Esophagus muscularis mucosa (tissue), 4 donors: ENCODE results near the gene CDC42EP3. TPM values are rescaled to one million over a fixed set of nuclear protein-coding genes. Genes with fewer than 3 reads are reported as not detected.

Source experiments
- DNase-seq: peaks from one replicate; pipeline ENCODE4 v3.0.0-alpha.2; 2017; ENCODE audit errors: extremely low spot score
- H3K27ac ChIP-seq, 4 donors: fragments of 200-600 bp; sonication (generic); replicated peaks in 1 of 4; 1 replicate in 3 of 4; 2 replicates in 1 of 4; pipeline ENCODE4 v1.5.1; 2016 to 2019; ENCODE audit warnings: mild to moderate bottlenecking in 1 of 4
- H3K27me3 ChIP-seq, 4 donors: fragments of 200-600 bp; sonication (generic); one replicate each; pipeline versions ENCODE4 v1.5.1 to v1.6.0; 2016 to 2019
- H3K36me3 ChIP-seq, 4 donors: fragments of 200-600 bp; sonication (generic); one replicate each; pipeline ENCODE4 v1.5.1; 2016 to 2019
- H3K4me1 ChIP-seq, 4 donors: fragments of 200-600 bp; sonication (generic); one replicate each; pipeline ENCODE4 v1.5.1; 2016 to 2019
- H3K4me3 ChIP-seq, 4 donors: fragments of 200-600 bp; sonication (generic); 1 replicate in 2 of 4; 2 replicates in 2 of 4; pipeline ENCODE4 v1.5.1; 2016 to 2019; ENCODE audit warnings: mild to moderate bottlenecking in 4 of 4, moderate library complexity in 1 of 4
- H3K9me3 ChIP-seq, 4 donors: fragments of 200-600 bp; sonication (generic); 1 replicate in 3 of 4; 2 replicates in 1 of 4; pipeline ENCODE4 v1.5.1; 2016 to 2019
- CTCF ChIP-seq, 3 experiments: fragments of 200-600 bp in 2 of 3; fragments of 450-650 bp in 1 of 3; sonication (generic) in 2 of 3; IDR thresholded peaks; one replicate each; pipeline ENCODE4 v1.5.1; 2017 to 2019; ENCODE audit warnings: antibody characterized with exemption in 3 of 3, mild to moderate bottlenecking in 2 of 3, moderate library complexity in 1 of 3
- EP300 ChIP-seq: sonication (generic); formaldehyde crosslinking; IDR thresholded peaks from one replicate; pipeline ENCODE4 v1.6.1; 2017; ENCODE audit warnings: antibody characterized with exemption
- POLR2A ChIP-seq: fragments of 450-650 bp; IDR thresholded peaks from one replicate; pipeline ENCODE4 v1.6.1; 2017; ENCODE audit warnings: antibody characterized with exemption, moderate library complexity, mild to moderate bottlenecking, low read depth
- POLR2AphosphoS5 ChIP-seq, 2 donors: sonication (generic); formaldehyde crosslinking; IDR thresholded peaks; one replicate each; pipeline ENCODE4 v1.6.1; 2017; ENCODE audit warnings: antibody characterized with exemption in 2 of 2
- WGBS: methylation state at CpG from one replicate; pipeline ENCODE4 v1.1.5; 2018; 5-methylcytosine and 5-hydroxymethylcytosine counted together
- intact Hi-C: fragments of 100-400 bp; cut with DNase I; formaldehyde crosslinking; loops from one replicate; pipeline ENCODE4 v1.15.1; 2023
- total RNA-seq, 4 donors: library from RNA; depleted of rRNA; stranded (reverse); fragments of >200 nt; gene quantifications; one replicate each; pipeline versions ENCODE4 v1.1.0 to v1.2.1, GENCODE V29; 2016

Gene CDC42EP3
- total RNA-seq, 4 donors from 2014 or later: 67.7 to 217 (median 112) TPM

GRCh38 chr2:37707393-37707792 is 36.0 kb upstream of the CDC42EP3 start:
- 95% methylated on average over 1 of the region's 1 CpG for WGBS
- Histone ChIP-seq H3K27me3 (no peaks in the 10 kb centered on the region), H3K4me1 (peaks cover 0 to 18% (median 8%) of the 10 kb centered on the region in 4 donors), H3K27ac (no peak overlapping the region), H3K4me3 (no peak overlapping the region), H3K9me3 (no peaks in the 10 kb centered on the region), H3K36me3 (no peaks in the 10 kb centered on the region)
- no peak for TF ChIP-seq CTCF (IDR thresholded peaks at IDR 0.05)
- TF ChIP-seq POLR2AphosphoS5 (IDR thresholded peaks at IDR 0.05): no peak
- no peak for TF ChIP-seq EP300
- TF ChIP-seq POLR2A: no peak
- no peak for DNase-seq
- intact Hi-C loops: no loop called here

DNA sequence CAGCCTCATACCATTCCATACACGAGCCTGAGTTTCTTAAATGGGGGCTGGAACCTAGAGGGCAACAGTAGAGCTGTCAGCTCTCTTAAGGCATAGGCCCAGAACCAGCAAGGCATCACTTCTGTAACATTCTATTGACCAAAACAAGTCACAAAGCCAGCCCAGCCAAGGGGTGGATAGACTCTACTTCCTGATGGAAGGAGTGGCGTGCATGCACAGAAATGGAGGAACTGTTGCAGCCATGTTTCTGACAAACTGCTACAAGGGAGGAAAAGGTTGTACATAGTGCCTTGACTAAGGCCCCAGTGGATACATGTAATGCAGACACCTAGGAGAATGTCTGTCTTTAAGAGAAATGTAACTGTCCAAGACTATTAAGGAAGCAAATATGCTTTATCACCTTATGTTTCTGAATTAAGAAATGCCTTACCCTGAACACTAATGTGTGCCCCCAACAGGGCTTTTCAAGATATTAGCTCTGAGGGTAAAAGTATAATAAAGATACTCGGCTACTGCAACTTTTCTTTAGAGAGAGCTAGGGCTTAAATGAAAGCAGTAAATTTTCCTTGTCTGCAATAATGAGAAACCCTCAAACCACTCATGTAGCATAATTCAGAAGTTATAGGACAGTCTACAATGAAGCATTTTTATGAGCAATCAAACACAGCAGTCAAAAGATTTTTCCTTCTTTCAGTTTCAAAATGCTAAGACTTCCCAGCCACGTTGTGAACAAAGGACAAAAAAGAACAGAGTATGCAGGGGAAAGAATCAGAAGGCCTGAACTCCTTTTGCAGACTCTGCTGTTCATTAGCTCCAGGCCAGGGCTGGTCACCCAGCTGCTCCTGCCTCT is 35.1 kb upstream of the CDC42EP3 start:
- peaks cover 0 to 18% (median 8%) of the 10 kb centered on the region in 4 donors for H3K4me1 ChIP-seq
- H3K36me3 ChIP-seq: no peaks in the 10 kb centered on the region
- TF ChIP-seq EP300 (no peak), POLR2AphosphoS5 (IDR thresholded peaks at IDR 0.05) (no peak), POLR2A (no peak), CTCF (IDR thresholded peaks at IDR 0.05) (no peak)
- no peaks in the 10 kb centered on the region for H3K27me3 ChIP-seq
- WGBS: 73% methylated on average over 4 of the region's 4 CpGs
- no peaks in the 10 kb centered on the region for H3K9me3 ChIP-seq
- no peak overlapping the region for H3K4me3 ChIP-seq
- H3K27ac ChIP-seq: peak overlapping the region in 1 of 4 donors; percentile 5
- DNase-seq: no peak
- intact Hi-C loops: no loop called here

GRCh38 chr2:37705191-37705590 is 33.7 kb upstream of the CDC42EP3 start:
- Histone ChIP-seq H3K4me1 (peaks cover 0 to 18% (median 8%) of the 10 kb centered on the region in 4 donors), H3K36me3 (no peaks in the 10 kb centered on the region), H3K27ac (no peak overlapping the region), H3K27me3 (no peaks in the 10 kb centered on the region), H3K9me3 (no peaks in the 10 kb centered on the region), H3K4me3 (no peak overlapping the region)
- no peak for DNase-seq
- 93% methylated on average over 2 of the region's 2 CpGs for WGBS
- TF ChIP-seq EP300 (no peak), POLR2A (no peak), POLR2AphosphoS5 (IDR thresholded peaks at IDR 0.05) (no peak), CTCF (IDR thresholded peaks at IDR 0.05) (no peak)
- intact Hi-C loops: no loop called here

GRCh38 chr2:37698931-37699481 is 27.6 kb upstream of the CDC42EP3 start:
- TF ChIP-seq POLR2A (no peak), POLR2AphosphoS5 (IDR thresholded peaks at IDR 0.05) (no peak), EP300 (no peak), CTCF (IDR thresholded peaks at IDR 0.05) (no peak)
- 67% methylated on average over 2 of the region's 2 CpGs for WGBS
- Histone ChIP-seq H3K27me3 (no peaks in the 10 kb centered on the region), H3K36me3 (no peaks in the 10 kb centered on the region), H3K4me1 (peaks cover 0 to 13% (median 11%) of the 10 kb centered on the region in 4 donors), H3K4me3 (no peak overlapping the region), H3K9me3 (no peaks in the 10 kb centered on the region), H3K27ac (peak overlapping the region in 1 of 4 donors; percentile 52)
- intact Hi-C loops: no loop called here
- DNase-seq: no peak
